Prostate gland (tissue), 2 donors: ENCODE measurements around the gene HSDL1.

ENCODE experiments used
- CTCF ChIP-seq, 4 experiments: fragments of 200-600 bp in 2 of 4; fragments of 450-650 bp in 2 of 4; sonication (generic) in 2 of 4; IDR thresholded peaks; 1 replicate in 3 of 4; 2 replicates in 1 of 4; pipeline ENCODE4 v1.5.1; 2016 to 2019; ENCODE audit warnings: antibody characterized with exemption in 4 of 4, mild to moderate bottlenecking in 2 of 4, moderate library complexity in 2 of 4
- POLR2AphosphoS5 ChIP-seq: sonication (generic); formaldehyde crosslinking; IDR thresholded peaks from one replicate; pipeline ENCODE4 v1.6.1; 2017; ENCODE audit warnings: antibody characterized with exemption

- TF ChIP-seq CTCF (IDR thresholded peaks at IDR 0.05) (no peak), POLR2AphosphoS5 (no peak)
Measured at GRCh38 chr16:84119368-84119767, 25.6 kb downstream of the HSDL1 start.
